Uterus (tissue), 2 donors: Measurements from ENCODE around the gene FKBP10.

Source experiments
- POLR2A ChIP-seq, 2 donors: fragments of 450-650 bp; IDR thresholded peaks; one replicate each; pipeline ENCODE4 v1.6.1; 2016; ENCODE audit warnings: antibody characterized with exemption in 2 of 2, mild to moderate bottlenecking in 1 of 2, moderate library complexity in 1 of 2
- TF ChIP-seq, protein P1 (sequence below), 4 experiments: fragments of 200-600 bp in 2 of 4; fragments of 450-650 bp in 2 of 4; sonication (generic) in 2 of 4; IDR thresholded peaks; one replicate each; pipeline ENCODE4 v1.5.1; 2016 to 2019; ENCODE audit warnings: antibody characterized with exemption in 4 of 4, mild to moderate bottlenecking in 2 of 4, moderate library complexity in 1 of 4

DNA sequence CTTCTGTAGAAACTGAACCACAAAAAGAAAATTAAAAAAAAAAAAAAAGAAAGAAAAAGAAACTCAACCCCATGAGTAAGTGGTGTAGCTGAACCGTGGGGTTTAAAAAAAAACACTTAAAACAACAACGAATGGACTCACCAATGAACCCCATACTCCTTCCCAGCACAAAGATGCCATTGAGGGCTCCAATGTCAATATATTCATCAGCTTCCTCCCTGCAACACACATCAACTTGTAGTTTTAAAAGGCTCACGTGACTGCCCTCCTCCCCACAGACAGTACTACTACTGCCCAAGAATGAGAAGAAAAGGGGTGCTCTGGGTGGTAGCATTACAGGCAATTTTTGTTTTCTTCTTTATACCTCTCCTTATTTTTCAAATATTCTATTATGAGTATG lies 55.8 kb downstream of the FKBP10 start:
- TF ChIP-seq, protein P1, sequence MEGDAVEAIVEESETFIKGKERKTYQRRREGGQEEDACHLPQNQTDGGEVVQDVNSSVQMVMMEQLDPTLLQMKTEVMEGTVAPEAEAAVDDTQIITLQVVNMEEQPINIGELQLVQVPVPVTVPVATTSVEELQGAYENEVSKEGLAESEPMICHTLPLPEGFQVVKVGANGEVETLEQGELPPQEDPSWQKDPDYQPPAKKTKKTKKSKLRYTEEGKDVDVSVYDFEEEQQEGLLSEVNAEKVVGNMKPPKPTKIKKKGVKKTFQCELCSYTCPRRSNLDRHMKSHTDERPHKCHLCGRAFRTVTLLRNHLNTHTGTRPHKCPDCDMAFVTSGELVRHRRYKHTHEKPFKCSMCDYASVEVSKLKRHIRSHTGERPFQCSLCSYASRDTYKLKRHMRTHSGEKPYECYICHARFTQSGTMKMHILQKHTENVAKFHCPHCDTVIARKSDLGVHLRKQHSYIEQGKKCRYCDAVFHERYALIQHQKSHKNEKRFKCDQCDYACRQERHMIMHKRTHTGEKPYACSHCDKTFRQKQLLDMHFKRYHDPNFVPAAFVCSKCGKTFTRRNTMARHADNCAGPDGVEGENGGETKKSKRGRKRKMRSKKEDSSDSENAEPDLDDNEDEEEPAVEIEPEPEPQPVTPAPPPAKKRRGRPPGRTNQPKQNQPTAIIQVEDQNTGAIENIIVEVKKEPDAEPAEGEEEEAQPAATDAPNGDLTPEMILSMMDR (IDR thresholded peaks at IDR 0.05), result no peak
- no peak for TF ChIP-seq POLR2A (IDR thresholded peaks at IDR 0.05)
